ENCODE data around the gene SYT3.
"Not testable (repeated sequence)": the region's sequence is repeated elsewhere in the genome, so short reads cannot be mapped to it uniquely, and the experiment has no call there.

The SYT3 gene

DNA sequence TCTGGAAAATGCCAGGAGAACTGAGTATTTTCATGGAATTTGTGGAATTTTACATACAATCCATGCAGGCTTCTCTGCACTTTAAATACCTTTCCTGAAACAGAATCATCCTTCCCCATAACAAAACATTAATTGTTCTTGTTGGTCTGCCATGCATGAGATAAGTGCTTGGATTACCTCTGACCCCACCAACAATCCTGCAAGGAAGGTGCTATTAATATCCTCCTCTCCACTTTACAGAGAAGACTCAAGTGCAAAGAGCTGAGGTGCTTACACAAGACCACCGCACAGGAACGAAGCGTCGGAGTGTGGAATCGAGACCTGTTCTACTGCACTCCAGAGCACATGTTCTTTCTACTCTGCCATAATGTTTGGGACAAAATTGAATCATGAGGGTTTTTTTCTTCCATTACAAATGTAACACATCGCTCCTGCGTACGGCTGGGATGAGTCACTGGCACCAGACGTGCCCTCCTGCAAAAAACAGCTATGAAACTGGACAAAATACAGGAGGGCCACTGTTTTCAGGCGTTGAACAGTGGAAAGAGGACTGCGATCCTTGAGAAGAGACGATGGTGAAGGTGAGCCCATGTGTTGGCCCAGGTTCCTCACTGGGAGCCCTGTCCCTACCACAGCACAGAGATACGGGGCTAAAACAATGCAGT, 58.6 kb downstream of the SYT3 start:
- H3K4me3 ChIP-seq (ENCODE audit: low read depth, low read length), result no peak overlapping the region
- TF ChIP-seq, protein P1, sequence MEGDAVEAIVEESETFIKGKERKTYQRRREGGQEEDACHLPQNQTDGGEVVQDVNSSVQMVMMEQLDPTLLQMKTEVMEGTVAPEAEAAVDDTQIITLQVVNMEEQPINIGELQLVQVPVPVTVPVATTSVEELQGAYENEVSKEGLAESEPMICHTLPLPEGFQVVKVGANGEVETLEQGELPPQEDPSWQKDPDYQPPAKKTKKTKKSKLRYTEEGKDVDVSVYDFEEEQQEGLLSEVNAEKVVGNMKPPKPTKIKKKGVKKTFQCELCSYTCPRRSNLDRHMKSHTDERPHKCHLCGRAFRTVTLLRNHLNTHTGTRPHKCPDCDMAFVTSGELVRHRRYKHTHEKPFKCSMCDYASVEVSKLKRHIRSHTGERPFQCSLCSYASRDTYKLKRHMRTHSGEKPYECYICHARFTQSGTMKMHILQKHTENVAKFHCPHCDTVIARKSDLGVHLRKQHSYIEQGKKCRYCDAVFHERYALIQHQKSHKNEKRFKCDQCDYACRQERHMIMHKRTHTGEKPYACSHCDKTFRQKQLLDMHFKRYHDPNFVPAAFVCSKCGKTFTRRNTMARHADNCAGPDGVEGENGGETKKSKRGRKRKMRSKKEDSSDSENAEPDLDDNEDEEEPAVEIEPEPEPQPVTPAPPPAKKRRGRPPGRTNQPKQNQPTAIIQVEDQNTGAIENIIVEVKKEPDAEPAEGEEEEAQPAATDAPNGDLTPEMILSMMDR (IDR thresholded peaks at IDR 0.05; ENCODE audit: low read depth, low read length), result no peak

DNA sequence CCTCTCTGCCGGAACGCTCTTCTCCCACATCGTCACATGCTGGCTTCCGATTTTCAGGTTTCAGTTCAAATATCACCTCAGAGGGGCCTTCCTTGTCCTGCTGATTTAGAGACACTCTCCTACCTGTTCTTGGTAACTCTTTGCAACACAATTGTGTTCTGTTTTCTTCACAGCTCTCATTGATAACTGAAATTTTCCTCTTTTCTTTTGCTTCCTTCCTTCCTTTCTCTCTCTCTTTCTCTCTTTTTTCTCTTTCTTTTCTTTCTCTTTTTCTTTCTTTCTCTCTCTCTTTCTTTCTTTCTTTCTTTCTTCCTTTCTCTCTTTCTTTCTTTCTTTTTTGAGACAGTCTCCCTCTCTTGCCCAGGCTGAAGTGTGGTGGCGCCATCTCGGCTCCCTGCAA, 59.4 kb downstream of the SYT3 start:
- TF ChIP-seq, protein P1 (IDR thresholded peaks at IDR 0.05; ENCODE audit: low read depth, low read length), result no peak
- H3K4me3 ChIP-seq (ENCODE audit: low read depth, low read length), result no peak overlapping the region

DNA sequence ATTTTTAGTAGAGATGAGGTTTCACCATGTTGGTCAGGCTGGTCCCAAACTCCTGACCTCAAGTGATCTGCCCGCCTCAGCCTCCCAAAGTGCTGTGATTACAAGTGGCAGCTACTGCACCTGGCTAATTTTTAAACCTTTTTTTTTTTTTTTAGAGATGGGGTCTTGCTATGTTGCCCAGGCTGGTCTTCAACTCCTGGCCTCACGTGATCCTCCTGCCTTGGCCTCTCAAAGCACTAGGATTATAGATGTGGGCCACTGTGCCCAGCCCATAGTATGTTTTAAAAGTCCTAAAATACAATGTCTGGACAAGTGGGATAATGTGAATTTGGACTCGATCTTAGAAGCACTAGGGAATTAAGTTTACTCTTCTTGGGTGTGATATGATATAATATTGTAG, 62.9 kb downstream of the SYT3 start:
- H3K4me3 ChIP-seq (ENCODE audit: low read depth, low read length), result not testable (repeated sequence)

DNA sequence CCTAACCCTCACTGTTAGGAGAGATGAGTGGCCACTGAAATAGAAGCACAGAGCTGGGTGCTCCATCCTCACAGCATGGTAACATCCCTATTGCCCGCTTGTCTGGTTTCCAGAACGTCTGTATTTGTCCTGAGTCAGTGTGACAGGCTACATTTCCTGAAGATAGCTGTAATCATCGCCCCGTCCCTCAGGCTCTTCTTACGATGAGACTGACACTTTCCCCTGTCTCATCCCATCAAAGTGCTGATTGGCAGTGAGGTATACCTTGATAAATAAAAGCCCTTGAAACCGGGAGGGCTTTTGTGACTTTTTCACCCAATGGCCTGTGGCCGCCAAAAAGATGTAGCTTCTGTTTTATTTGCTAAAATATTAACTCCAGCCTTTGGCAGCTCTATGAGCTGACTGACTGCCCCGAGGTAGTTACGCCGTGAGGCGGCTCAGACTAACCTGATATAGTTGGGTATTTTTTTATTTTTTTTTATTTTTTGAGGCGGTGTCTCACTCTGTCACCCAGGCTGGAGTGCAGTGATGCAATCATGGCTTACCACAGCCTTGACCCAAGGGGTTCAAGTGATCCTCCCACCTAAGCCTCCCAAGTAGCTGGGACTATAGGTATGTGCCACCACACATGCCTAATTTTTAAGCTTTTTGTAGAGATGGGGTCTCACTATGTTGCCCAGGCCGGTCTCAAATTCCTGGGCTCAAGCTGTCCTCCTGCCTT, 65.8 kb downstream of the SYT3 start:
- TF ChIP-seq, protein P1 (IDR thresholded peaks at IDR 0.05; ENCODE audit: low read depth, low read length), result no peak
- H3K4me3 ChIP-seq (ENCODE audit: low read depth, low read length), result no peak overlapping the region
